ENCODE results near the gene SBK2. TPM values are rescaled to one million over a fixed set of nuclear protein-coding genes. Genes with fewer than 3 reads are reported as not detected.

SBK2 gene
- total and polyA plus RNA-seq, 2 donors (not counting 1 experiment from before 2014, with no cell fraction given): not detected

GRCh38 chr19:55552206-55552605 is 15.3 kb upstream of the SBK2 start:
- H3K36me3 ChIP-seq (ENCODE audit: control insufficient read depth, insufficient read depth, low read length): no peaks in the 10 kb centered on the region
- H3K9ac ChIP-seq (ENCODE audit: insufficient read depth, low read length): no peak overlapping the region
- no peaks in the 10 kb centered on the region for H3K9me3 ChIP-seq (ENCODE audit: control insufficient read depth, insufficient read depth, low read depth, low read length)
- no peak overlapping the region for H3K4me3 ChIP-seq (replicated peaks in 1 of 4; ENCODE audit: control extremely low read depth in 1 of 4, insufficient read depth in 1 of 4, low read depth in 3 of 4, low read length in 4 of 4)
- peak overlapping the region; percentile 51 for H3K4me2 ChIP-seq (ENCODE audit: extremely low read depth, insufficient read depth, low read length)
- no peak overlapping the region for H3K27ac ChIP-seq (ENCODE audit: insufficient read depth, low read length)
- no peaks in the 10 kb centered on the region for H4K20me1 ChIP-seq (ENCODE audit: control insufficient read depth, extremely low read depth, insufficient read depth, low read length)
- H3K4me1 ChIP-seq (ENCODE audit: control insufficient read depth, extremely low read depth, insufficient read depth, low read length): peaks cover 22% of the 10 kb centered on the region
- H3K79me2 ChIP-seq (ENCODE audit: control insufficient read depth, insufficient read depth, low read length): no peaks in the 10 kb centered on the region
- TF ChIP-seq EZH2 (IDR thresholded peaks at IDR 0.05; ENCODE audit: low read length, missing control alignments) (no peak), CTCF (conservative IDR thresholded peaks at IDR 0.05 in 1 of 2, IDR thresholded peaks at IDR 0.05 in 1 of 2; ENCODE audit: low read depth in 1 of 2, low read length in 2 of 2) (no peak)
- DNase-seq (ENCODE audit: low read depth in 2 of 2): no peak
- H3K27me3 ChIP-seq (ENCODE audit: control insufficient read depth, insufficient read depth, low read length): no peaks in the 10 kb centered on the region
- H2AFZ ChIP-seq (ENCODE audit: low read length): no peak overlapping the region

GRCh38 chr19:55550321-55550650 is 13.4 kb upstream of the SBK2 start:
- Histone ChIP-seq H3K4me1 (ENCODE audit: control insufficient read depth, extremely low read depth, insufficient read depth, low read length) (peaks cover 37% of the 10 kb centered on the region), H3K9me3 (ENCODE audit: control insufficient read depth, insufficient read depth, low read depth, low read length) (no peaks in the 10 kb centered on the region), H3K9ac (ENCODE audit: insufficient read depth, low read length) (no peak overlapping the region), H3K79me2 (ENCODE audit: control insufficient read depth, insufficient read depth, low read length) (no peaks in the 10 kb centered on the region), H3K36me3 (ENCODE audit: control insufficient read depth, insufficient read depth, low read length) (no peaks in the 10 kb centered on the region), H4K20me1 (ENCODE audit: control insufficient read depth, extremely low read depth, insufficient read depth, low read length) (no peaks in the 10 kb centered on the region), H3K4me2 (ENCODE audit: extremely low read depth, insufficient read depth, low read length) (peak overlapping the region; percentile 92), H3K4me3 (replicated peaks in 1 of 4; ENCODE audit: control extremely low read depth in 1 of 4, insufficient read depth in 1 of 4, low read depth in 3 of 4, low read length in 4 of 4) (no peak overlapping the region), H3K27me3 (ENCODE audit: control insufficient read depth, insufficient read depth, low read length) (no peaks in the 10 kb centered on the region), H2AFZ (ENCODE audit: low read length) (peak overlapping the region; percentile 83), H3K27ac (ENCODE audit: insufficient read depth, low read length) (peak overlapping the region; percentile 94)
- peak in 1 of 2 donors; percentile 65 for DNase-seq (ENCODE audit: low read depth in 2 of 2)
- TF ChIP-seq CTCF (conservative IDR thresholded peaks at IDR 0.05 in 1 of 2, IDR thresholded peaks at IDR 0.05 in 1 of 2; ENCODE audit: low read depth in 1 of 2, low read length in 2 of 2) (no peak), EZH2 (IDR thresholded peaks at IDR 0.05; ENCODE audit: low read length, missing control alignments) (no peak)

GRCh38 chr19:55549500-55550320 is 12.8 kb upstream of the SBK2 start:
- peaks cover 39% of the 10 kb centered on the region for H3K4me1 ChIP-seq (ENCODE audit: control insufficient read depth, extremely low read depth, insufficient read depth, low read length)
- H4K20me1 ChIP-seq (ENCODE audit: control insufficient read depth, extremely low read depth, insufficient read depth, low read length): no peaks in the 10 kb centered on the region
- H3K79me2 ChIP-seq (ENCODE audit: control insufficient read depth, insufficient read depth, low read length): no peaks in the 10 kb centered on the region
- DNase-seq (ENCODE audit: low read depth in 2 of 2): peak; percentile 90 to 92
- peak overlapping the region in 2 of 4 experiments; percentile 17 to 21 for H3K4me3 ChIP-seq (replicated peaks in 1 of 4; ENCODE audit: control extremely low read depth in 1 of 4, insufficient read depth in 1 of 4, low read depth in 3 of 4, low read length in 4 of 4)
- peak overlapping the region; percentile 66 for H3K9ac ChIP-seq (ENCODE audit: insufficient read depth, low read length)
- H3K27ac ChIP-seq (ENCODE audit: insufficient read depth, low read length): peak overlapping the region; percentile 94
- peak overlapping the region; percentile 95 for H2AFZ ChIP-seq (ENCODE audit: low read length)
- TF ChIP-seq EZH2 (IDR thresholded peaks at IDR 0.05; ENCODE audit: low read length, missing control alignments): no peak
- no peak for TF ChIP-seq CTCF (conservative IDR thresholded peaks at IDR 0.05 in 1 of 2, IDR thresholded peaks at IDR 0.05 in 1 of 2; ENCODE audit: low read depth in 1 of 2, low read length in 2 of 2)
- H3K4me2 ChIP-seq (ENCODE audit: extremely low read depth, insufficient read depth, low read length): peak overlapping the region; percentile 92
- H3K27me3 ChIP-seq (ENCODE audit: control insufficient read depth, insufficient read depth, low read length): no peaks in the 10 kb centered on the region
- H3K36me3 ChIP-seq (ENCODE audit: control insufficient read depth, insufficient read depth, low read length): no peaks in the 10 kb centered on the region
- no peaks in the 10 kb centered on the region for H3K9me3 ChIP-seq (ENCODE audit: control insufficient read depth, insufficient read depth, low read depth, low read length)
